MG63 (cell line): Measurements from ENCODE around the gene TMEM132C. TPM values are rescaled to one million over a fixed set of nuclear protein-coding genes. Genes with fewer than 3 reads are reported as not detected.

Source experiments
- DNase-seq: peaks from one replicate; pipeline ENCODE4 v3.0.0-alpha.2; 2020
- H3K27me3 ChIP-seq: fragments of 250-450 bp; sonication (Bioruptor Pico); 2 replicates; pipeline ENCODE4 v1.5.1; 2020; ENCODE audit warnings: mild to moderate bottlenecking, moderate library complexity
- H3K36me3 ChIP-seq: fragments of 250-450 bp; sonication (Bioruptor Pico); 2 replicates; pipeline ENCODE4 v1.5.1; 2020; ENCODE audit warnings: mild to moderate bottlenecking, moderate library complexity
- H3K4me3 ChIP-seq: fragments of 250-450 bp; sonication (Bioruptor Pico); 2 replicates; pipeline ENCODE4 v1.5.1; 2020; ENCODE audit warnings: mild to moderate bottlenecking, moderate library complexity
- H3K9me3 ChIP-seq: fragments of 250-450 bp; sonication (Bioruptor Pico); 2 replicates; pipeline ENCODE4 v1.5.1; 2020; ENCODE audit warnings: mild to moderate bottlenecking, moderate library complexity
- total RNA-seq: library from RNA; depleted of rRNA; stranded (reverse); fragments of >200 nt; shearing (Covaris generic); gene quantifications from 2 replicates; pipeline ENCODE4 v1.2.3, GENCODE V29; 2014; ENCODE audit warnings: low replicate concordance

The TMEM132C gene
- total RNA-seq, 1 experiment from 2014 or later, result not detected

DNA sequence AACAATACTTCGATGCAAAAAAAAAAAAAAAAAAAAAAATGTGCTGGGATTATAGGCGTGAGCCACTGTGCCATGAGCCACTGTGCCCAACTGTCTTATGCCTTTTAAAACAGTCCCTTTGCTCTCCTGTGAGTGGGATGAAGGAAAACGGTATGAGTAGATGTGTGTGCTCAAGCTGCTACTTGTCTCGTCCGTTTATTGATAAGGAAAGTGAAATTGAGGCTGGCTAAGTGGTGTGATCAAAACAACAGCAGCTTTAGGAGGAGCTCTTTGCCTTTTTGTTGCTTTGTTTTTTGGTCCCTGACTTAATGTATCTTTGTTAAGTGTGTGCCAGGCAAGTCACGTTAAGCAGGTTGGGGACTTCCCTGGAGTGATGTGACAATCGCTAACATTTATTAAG lies 275.9 kb downstream of the TMEM132C start:
- H3K9me3 ChIP-seq, result no peaks in the 10 kb centered on the region
- DNase-seq, result no peak
- no peak overlapping the region for H3K4me3 ChIP-seq
- H3K27me3 ChIP-seq, result no peaks in the 10 kb centered on the region
- H3K36me3 ChIP-seq, result no peaks in the 10 kb centered on the region

DNA sequence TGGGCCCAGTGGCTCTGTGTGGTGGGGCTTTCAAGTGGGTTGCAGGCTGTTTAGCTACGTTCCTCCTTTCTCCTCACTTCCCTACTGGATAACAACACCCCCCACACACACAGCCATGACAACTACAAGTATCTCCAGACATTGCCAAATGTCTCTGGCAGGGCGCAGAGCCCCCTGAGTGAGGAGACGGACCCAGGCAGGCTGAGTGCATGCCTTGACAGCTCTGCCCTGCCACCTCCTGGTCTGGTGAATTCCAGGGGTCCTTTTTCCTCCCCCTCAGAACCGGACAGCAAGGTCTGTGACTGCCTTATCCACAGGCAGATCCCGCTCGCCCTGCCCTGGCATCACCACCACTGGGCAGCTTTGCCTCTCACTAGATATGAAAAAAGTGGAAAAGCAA lies 276.5 kb downstream of the TMEM132C start:
- Histone ChIP-seq H3K4me3 (no peak overlapping the region), H3K27me3 (no peaks in the 10 kb centered on the region), H3K36me3 (no peaks in the 10 kb centered on the region), H3K9me3 (no peaks in the 10 kb centered on the region)
- DNase-seq, result no peak

DNA sequence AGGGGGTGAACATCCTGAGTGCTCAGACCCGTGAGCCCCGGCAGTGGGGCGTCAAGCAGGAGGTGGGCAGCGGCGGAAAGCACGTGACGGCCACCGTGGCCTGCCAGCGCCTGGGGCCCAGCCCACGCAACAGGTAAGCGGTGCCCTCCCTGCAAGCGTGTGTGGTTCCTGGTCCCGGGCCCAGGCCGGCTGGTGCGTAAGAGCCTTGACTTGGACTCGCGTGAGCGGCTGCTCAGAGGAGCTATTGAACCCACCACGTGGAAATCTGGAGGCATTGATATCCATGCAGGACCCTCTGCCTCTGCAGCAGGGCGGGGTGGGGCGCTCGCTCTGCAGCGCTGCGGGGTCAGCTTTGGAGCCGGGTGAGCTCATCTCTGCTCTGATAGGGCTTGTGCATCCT lies 277.0 kb downstream of the TMEM132C start:
- H3K27me3 ChIP-seq, result no peaks in the 10 kb centered on the region
- H3K36me3 ChIP-seq, result no peaks in the 10 kb centered on the region
- no peaks in the 10 kb centered on the region for H3K9me3 ChIP-seq
- DNase-seq, result no peak
- H3K4me3 ChIP-seq, result no peak overlapping the region

DNA sequence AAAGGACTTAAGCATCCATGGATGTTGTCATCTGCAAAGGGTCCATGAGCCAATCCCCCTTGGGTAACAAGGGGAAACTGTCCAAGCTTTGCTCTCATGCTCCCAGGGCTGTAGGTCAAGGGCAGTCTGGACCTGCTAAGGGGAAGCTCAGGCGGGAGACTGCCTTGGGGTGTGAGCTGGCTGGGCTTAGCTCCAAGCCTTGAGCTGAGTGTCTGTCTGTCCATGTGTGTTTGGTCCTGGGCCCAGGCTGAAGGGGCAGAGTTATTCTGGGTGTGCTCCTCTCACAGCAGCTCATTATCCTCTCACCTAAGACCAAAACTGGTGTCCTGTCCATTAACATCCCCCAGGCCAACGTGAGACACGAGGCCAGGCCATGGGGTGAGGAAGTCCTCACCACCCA lies 282.0 kb downstream of the TMEM132C start:
- no peaks in the 10 kb centered on the region for H3K9me3 ChIP-seq

DNA sequence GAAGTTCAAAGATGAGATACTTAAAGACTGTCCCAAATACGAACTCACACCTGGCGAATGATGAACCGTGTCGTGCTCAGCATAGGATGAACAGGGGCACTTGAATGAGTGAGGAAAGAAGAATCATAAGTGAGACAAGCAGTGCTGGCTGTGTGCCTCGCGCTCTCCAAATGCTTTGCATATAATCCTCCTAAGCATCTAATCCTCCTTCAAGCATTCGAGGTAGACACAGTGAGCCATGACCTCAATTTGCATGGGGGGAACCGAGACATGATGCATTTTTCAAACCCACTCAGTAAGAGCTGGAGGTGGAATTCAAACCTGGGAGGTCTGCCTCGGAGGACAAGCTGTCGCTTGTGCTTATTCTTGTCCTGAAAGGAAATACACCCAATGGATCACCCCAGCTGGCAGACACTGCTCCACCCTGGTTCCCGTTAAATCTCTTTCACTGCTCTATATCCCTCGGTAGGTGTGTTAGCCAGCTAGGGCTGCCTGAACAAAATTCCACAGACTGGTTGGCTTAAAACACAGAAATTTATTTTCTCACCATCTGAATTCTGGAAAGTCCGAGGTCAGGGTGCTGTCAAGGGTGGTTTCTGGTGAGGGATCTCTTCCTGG lies 282.7 kb downstream of the TMEM132C start:
- H3K9me3 ChIP-seq, result no peaks in the 10 kb centered on the region
- H3K36me3 ChIP-seq, result no peaks in the 10 kb centered on the region
- H3K27me3 ChIP-seq, result no peaks in the 10 kb centered on the region; the same call in 1 of the 2 replicates
- no peak overlapping the region for H3K4me3 ChIP-seq
- no peak for DNase-seq

More for the DNA sequence above, 282.0 kb downstream of the TMEM132C start:
- peak; percentile 4 for DNase-seq
- H3K36me3 ChIP-seq, result no peaks in the 10 kb centered on the region
- H3K4me3 ChIP-seq, result no peak overlapping the region
- H3K27me3 ChIP-seq, result no peaks in the 10 kb centered on the region; the same call in 1 of the 2 replicates

DNA sequence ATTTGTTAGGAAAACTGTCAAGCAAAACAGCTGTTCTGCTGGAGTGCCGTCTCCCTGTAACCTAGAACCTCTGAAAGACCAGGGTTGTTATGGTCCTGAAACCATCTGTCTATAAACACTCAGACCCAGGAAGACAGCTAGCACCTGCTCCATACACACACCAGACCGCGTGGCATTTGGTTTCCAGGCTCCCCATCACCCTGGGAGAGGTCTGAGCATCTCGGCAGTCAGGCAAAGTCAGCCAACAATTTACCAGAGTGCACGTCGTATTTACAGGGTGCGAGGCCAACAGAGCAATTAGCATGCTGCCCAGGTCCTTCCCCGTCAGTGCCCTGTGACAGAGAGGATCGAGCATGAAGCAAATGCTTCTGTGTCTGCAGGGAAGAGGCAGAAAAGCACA lies 284.3 kb downstream of the TMEM132C start:
- no peak for DNase-seq
- Histone ChIP-seq H3K9me3 (no peaks in the 10 kb centered on the region), H3K27me3 (no peaks in the 10 kb centered on the region; the same call in 1 of the 2 replicates), H3K36me3 (no peaks in the 10 kb centered on the region), H3K4me3 (no peak overlapping the region)

DNA sequence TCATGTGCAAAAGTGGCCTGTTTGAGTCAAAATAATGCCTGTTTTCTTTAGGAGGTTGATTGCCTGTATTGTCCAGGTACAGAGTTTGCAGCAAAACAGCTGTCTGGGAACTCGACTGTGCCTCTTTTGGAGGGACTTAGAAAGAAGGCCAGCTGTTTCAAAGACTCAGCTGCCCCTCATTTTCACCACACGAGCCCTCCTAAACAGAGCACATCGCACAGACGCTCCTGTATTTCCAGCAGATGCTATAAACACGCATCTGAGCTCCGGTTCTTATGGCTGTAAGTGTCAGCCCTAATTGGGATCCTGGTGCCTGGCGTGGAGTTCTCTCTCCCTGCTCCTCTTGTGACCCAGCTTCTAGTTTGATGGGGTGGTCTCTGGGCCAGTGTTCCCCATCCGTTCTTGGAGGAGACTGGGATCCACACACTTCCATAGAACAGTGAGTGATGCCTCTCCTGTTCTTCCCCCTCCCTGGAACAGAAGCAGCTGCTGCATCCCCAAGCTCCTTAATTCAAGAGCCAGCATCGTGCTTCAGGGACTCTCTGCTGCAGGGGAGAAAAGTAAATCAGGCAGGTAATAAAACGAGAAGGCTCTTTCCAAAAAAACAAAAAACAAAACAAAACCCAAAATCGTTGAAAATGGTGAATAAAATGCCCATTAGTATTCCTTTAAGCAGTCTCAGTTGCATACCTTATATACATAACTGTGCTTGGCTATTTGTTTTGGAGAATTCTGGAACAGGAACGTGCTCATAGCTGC lies 287.8 kb downstream of the TMEM132C start:
- no peak for DNase-seq
- Histone ChIP-seq H3K27me3 (no peaks in the 10 kb centered on the region; the same call in 1 of the 2 replicates), H3K4me3 (no peak overlapping the region), H3K9me3 (no peaks in the 10 kb centered on the region), H3K36me3 (no peaks in the 10 kb centered on the region)

DNA sequence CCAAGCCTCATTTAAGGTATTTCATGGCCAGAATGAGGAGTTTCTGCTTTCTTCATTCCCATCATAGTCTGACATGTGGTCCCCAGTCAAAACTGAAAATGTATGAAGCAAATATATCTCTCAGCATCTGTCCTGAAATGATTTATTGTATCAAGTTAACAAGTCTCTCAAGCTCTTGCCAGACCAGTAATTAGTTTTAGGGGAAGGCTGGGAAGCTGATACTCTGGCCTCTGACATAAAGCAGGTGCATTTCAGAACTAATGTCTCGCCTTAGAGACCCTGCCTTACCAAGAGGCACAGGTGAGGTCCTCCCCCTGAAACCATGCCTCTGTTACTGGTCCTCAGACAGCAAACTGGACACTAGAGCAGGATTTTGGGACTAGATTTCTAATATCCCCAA lies 290.3 kb downstream of the TMEM132C start:
- H3K27me3 ChIP-seq, result no peaks in the 10 kb centered on the region; the same call in 1 of the 2 replicates
- DNase-seq, result no peak
- H3K36me3 ChIP-seq, result no peaks in the 10 kb centered on the region
- H3K9me3 ChIP-seq, result no peaks in the 10 kb centered on the region
- no peak overlapping the region for H3K4me3 ChIP-seq

DNA sequence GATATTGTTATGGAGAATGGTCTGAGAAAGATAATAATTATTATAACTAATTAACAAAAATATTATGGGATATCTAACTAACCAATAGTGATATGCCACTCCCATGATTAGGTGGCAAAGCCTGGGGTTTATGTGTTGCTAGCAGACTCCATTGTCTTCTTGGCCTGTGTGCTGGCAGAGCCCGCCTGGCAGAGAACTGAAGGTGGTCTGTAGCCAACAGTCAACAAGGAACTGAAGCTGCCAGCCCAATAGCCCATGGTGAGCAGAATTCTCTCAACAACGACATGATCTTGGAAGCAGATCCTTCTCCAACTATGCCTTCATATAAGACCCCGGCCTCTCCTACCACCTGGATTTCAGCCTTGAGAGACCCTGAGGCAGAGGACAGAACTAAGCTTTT lies 298.0 kb downstream of the TMEM132C start:
- Histone ChIP-seq H3K9me3 (no peaks in the 10 kb centered on the region), H3K27me3 (no peaks in the 10 kb centered on the region), H3K36me3 (no peaks in the 10 kb centered on the region), H3K4me3 (no peak overlapping the region)
- no peak for DNase-seq

DNA sequence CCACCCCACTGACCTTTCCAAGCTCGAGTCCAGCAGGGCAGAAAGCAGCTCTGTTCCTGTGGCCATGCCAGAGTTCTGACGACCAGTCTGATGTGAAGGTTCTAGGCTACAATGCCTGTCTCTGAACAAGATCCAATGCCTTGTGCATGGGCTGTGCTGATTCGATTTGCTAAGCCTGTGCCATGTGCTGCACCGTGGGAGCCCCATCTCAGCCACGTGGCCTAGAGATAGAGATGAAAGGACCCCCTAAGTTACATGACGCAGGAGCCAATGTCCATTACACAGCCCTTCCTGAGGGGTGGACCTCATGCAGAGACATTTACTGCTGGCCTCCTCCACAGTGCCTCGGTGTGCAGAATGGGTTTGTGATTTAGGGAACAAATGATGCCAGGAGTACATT lies 300.8 kb downstream of the TMEM132C start:
- Histone ChIP-seq H3K4me3 (no peak overlapping the region), H3K36me3 (no peaks in the 10 kb centered on the region), H3K9me3 (peaks cover 4% of the 10 kb centered on the region; the same call in 1 of the 2 replicates), H3K27me3 (no peaks in the 10 kb centered on the region)
- no peak for DNase-seq

DNA sequence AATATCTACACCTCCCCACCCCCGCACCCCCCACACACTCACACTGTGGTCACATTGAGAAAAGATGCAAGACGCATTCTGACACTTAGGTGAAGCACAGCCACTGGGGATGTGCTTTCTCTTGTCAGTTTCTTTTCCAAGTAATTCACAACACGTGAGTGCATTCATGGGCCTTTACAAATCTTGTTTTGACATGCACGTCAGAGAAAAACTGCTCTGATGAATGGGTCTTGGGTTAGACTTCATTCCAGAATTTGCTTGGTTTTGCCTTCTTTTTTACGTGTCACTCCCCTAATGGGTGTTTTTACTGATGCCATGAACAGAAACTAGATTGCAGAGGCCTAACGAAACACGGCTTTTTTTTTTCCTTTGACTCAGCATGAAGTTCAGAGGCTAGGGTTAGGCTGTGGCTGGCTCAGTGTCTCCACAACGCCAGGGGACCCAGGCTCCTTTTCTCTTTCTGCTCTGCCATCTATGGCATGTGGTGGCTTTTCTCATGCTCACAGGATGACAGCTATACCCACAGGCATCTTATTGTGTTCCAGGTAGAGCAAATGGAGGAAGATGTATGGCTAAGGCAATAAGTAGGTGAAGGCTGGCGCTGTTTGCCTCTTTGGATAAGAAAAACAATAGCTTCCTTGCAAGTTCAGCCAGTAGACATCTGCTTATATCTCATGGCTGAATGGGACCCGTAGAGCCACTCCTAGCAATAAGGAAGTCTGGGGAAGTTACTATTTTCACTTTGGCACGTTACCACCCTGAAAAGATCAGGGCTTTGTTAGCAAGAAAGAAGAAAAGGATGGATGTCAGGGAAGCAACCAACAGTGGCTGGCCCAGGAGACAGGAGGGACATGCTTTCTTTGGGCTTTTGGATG lies 303.5 kb downstream of the TMEM132C start:
- H3K4me3 ChIP-seq, result no peak overlapping the region
- H3K9me3 ChIP-seq, result peaks cover 4% of the 10 kb centered on the region; the same call in 1 of the 2 replicates
- DNase-seq, result no peak
- no peaks in the 10 kb centered on the region for H3K36me3 ChIP-seq
- no peaks in the 10 kb centered on the region for H3K27me3 ChIP-seq

DNA sequence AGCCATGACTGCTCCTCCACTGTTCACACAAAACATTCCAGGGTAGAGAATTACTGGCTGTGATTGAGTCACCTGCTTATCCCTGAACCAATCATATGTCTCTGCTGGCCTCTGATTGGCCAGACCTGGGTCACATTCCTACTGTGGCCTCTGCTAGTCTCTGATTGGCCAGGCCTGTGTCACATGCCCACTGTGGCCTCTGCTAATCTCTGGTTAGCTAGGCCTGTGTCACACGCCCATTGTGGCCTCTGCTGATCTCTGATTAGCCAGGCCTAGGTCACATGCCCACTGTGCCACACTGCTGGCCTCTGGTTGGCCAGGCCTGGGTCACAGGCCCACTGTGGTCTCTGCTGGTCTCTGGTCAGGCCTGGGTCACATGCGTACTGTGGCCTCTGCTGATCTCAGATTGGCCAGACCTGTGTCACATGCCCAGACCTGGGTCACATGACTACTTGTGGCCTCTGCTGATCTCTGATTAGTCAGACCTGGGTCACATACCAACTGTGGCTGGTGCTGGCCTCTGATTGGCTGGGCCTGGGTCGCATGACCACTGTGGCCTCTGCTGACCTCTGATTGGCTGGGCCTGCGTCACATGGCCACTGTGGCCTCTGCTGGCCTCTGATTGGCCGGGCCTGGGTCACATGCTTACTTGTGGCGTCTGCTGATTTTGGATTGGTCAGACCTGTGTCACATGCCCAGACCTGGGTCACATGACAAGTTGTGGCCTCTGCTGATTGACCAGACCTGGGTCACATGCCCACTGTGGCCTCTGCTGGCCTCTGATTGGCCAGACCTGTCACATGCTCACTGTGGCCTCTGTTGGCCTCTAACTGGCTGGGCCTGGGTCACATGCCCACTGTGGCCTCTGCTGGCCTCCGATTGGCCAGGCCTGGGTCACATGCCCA lies 305.2 kb downstream of the TMEM132C start:
- peak; percentile 13 for DNase-seq
- no peaks in the 10 kb centered on the region for H3K27me3 ChIP-seq
- no peaks in the 10 kb centered on the region for H3K36me3 ChIP-seq
- peaks cover 4% of the 10 kb centered on the region; the same call in 1 of the 2 replicates for H3K9me3 ChIP-seq
- no peak overlapping the region for H3K4me3 ChIP-seq

DNA sequence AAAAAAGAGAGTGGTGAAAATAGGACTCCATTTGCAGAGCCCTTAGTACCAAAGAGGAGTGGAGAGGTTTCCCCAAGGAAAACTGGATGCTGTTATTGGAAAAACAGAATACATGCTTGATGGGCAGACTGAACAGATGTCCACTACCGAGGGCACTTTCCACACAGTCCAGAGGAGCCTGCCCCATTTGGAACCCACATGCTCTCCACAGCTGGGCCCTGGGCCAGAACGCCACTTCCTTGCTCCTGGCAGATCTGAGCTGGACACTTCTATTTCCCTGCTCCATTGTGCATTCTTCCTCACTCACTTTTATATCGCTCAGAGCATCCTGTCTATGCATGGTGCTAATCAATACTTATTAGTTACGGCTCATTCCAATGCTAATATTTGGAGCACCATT lies 306.9 kb downstream of the TMEM132C start:
- Histone ChIP-seq H3K9me3 (peaks cover 4% of the 10 kb centered on the region; the same call in 1 of the 2 replicates), H3K27me3 (no peaks in the 10 kb centered on the region), H3K4me3 (no peak overlapping the region), H3K36me3 (no peaks in the 10 kb centered on the region)
- no peak for DNase-seq

DNA sequence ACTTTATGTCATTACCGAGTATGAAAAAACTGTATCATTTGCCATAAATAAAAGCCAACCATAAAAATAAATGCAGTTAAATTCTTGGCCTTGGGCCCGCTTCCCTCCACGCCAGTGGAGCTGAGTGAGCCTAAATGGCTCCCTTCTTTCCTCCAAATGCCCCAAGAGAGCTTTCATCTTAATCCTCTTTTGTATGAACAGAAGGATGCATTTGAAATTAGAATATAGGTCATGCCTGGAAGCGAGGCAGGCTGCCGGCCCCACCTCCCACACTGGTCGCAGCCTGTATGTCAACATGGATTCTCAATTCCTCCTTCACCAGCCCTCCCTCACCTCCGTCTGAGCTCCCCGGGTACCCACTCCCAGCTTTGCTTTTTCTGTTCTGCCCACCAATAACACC lies 311.1 kb downstream of the TMEM132C start:
- Histone ChIP-seq H3K27me3 (no peaks in the 10 kb centered on the region), H3K9me3 (no peaks in the 10 kb centered on the region), H3K4me3 (no peak overlapping the region), H3K36me3 (no peaks in the 10 kb centered on the region)
- DNase-seq, result no peak

DNA sequence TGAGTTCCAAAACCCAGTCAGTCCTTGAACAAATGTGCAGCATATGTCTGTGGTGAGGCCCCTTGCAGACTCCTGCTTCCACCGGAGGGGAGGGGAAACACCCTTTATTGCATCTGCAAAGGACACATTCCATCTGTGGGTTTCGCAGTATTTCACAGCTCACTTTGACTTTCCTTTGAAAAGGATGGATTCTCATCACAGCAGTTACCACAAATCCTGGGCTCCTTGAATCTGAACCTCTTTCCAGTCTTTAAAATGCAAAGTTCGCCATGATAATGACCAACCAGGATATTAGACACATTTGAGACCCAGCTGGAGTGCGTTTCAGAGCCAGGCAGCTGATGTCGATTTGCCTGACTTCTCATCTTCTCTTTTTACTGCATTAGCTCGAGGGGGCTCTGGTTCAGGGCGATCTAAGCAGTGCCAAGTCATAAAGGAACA lies 314.4 kb downstream of the TMEM132C start:
- H3K27me3 ChIP-seq, result no peaks in the 10 kb centered on the region
- H3K36me3 ChIP-seq, result no peaks in the 10 kb centered on the region
- H3K9me3 ChIP-seq, result no peaks in the 10 kb centered on the region
- no peak for DNase-seq
- H3K4me3 ChIP-seq, result no peak overlapping the region

DNA sequence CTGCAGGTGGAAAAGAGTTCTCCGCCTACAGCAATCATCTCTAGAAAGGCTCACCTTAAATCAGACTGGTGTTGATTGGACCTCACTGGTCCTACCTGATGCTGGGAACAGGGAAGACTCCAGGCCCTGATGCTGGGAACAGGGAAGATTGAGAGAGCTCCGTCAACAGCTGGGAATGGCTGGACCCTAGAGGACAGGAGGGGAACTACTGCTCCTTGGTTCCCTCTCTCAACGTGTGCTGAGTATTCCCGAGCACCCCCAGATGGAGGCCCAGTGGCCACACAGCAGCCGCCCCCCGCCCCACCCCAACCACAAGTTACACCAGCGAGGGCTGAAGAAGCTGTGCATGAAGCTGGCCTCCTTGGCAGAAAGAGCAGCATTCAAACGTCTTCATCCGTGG lies 316.5 kb downstream of the TMEM132C start:
- Histone ChIP-seq H3K9me3 (no peaks in the 10 kb centered on the region), H3K36me3 (no peaks in the 10 kb centered on the region), H3K27me3 (no peaks in the 10 kb centered on the region), H3K4me3 (no peak overlapping the region)
- no peak for DNase-seq
